VCaP (cell line): ENCODE results near the gene SNF8.

Experiments
- H3K27ac ChIP-seq: fragments of 450-650 bp; 2 replicates; pipeline ENCODE4 v1.5.1; 2017
- TF ChIP-seq, protein P1 (sequence below): fragments of 450-650 bp; conservative IDR thresholded peaks from 2 replicates; pipeline ENCODE4 v1.5.1; 2017; ENCODE audit warnings: mild to moderate bottlenecking, moderate library complexity

Gene SNF8

DNA sequence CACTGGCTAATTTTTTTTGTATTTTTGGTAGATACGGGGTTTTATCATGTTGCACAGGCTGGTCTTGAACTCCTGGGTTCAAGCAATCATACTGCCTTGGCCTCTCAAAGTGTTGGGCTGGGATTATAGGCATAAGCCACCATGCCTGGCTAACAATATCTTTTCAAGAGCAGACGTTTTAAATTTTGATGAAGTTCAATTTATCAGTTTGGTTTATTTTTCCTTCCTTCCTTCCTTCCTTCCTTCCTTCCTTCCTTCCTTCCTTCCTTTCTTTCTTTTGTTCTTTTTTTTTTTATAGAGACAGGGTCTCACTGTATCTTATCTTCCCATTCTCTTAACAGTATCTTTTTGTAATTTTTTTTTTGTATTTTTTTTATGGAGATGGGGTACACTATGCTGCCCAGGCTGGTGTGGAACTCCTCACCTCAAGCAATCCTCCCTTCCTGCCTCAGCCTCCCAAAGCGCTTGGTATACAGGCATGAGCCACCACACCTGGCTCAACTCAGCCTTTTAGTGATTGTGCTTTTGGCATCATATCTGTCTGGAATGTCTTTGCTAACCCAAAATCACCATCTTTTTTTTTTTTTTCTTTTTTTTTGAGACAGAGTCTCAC, 37.4 kb upstream of the SNF8 start:
- TF ChIP-seq, protein P1, sequence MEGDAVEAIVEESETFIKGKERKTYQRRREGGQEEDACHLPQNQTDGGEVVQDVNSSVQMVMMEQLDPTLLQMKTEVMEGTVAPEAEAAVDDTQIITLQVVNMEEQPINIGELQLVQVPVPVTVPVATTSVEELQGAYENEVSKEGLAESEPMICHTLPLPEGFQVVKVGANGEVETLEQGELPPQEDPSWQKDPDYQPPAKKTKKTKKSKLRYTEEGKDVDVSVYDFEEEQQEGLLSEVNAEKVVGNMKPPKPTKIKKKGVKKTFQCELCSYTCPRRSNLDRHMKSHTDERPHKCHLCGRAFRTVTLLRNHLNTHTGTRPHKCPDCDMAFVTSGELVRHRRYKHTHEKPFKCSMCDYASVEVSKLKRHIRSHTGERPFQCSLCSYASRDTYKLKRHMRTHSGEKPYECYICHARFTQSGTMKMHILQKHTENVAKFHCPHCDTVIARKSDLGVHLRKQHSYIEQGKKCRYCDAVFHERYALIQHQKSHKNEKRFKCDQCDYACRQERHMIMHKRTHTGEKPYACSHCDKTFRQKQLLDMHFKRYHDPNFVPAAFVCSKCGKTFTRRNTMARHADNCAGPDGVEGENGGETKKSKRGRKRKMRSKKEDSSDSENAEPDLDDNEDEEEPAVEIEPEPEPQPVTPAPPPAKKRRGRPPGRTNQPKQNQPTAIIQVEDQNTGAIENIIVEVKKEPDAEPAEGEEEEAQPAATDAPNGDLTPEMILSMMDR = no peak
- H3K27ac ChIP-seq = no peak overlapping the region

- no peak overlapping the region for H3K27ac ChIP-seq
- TF ChIP-seq, protein P1 = no peak
Measured at GRCh38 chr17:48973806-48974205, 29.2 kb upstream of the SNF8 start.

GRCh38 chr17:48972749-48973097, 28.1 kb upstream of the SNF8 start:
- TF ChIP-seq, protein P1 = no peak
- no peak overlapping the region for H3K27ac ChIP-seq

DNA sequence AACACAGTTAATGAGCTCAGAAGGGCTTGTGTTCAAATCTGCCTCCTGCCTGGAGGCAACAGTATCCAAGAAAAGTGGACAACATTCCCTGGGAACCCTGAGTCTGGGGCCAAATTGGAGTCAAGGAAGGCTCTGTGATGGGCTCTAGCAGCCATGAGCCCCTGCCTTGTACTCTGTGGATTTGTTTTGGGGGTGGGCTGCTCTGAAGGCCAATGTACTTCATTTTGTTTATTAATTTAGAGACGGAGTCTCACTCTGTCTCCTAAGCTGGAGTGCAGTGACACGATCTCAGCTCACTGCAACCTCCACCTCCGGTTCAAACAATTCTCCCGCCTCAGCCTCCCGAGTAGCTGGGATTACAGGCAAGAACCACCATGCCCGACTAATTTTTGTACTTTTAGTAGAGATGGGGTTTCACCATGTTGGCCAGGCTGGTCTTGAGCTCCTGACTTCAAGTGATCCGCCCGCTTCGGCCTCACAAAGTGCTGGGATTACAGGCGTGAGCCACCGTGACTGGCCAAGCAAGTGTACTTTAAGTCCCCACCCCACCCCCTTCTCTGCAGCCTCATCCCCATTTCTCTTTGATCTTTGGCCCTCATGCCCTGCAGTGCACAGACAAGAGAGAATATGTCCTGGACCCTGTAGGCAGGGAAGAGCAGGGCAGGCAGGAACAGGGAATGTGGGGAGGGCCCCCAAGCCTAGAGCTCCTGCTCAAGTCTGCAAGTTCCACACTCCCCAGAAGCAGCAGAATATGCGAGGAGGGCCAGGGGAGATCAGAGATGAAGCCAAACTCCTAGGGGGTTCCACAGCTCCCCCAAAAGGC, 26.4 kb upstream of the SNF8 start:
- H3K27ac ChIP-seq = no peak overlapping the region
- TF ChIP-seq, protein P1 = no peak

DNA sequence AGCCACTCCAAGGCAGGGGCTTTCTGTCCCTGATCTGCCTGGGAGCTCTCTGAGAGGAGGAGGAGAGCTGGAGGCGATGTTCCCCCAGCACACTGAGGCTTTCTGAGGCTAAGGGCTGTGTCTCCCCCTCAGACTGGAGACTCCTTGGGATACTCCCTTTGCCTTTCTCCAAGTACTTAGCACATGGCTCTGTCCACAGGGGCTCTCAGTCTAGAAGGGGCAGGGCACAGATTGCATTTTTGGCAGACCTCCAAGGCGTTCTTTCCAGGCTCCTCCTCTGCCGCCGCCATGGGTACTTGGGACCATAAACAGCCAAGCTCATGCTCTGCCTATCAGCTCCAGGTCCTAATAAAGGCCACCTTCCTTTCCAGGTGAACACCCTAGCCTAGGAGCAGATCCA, 25.6 kb upstream of the SNF8 start:
- TF ChIP-seq, protein P1 = no peak
- no peak overlapping the region for H3K27ac ChIP-seq

GRCh38 chr17:48961516-48962233, 17.0 kb upstream of the SNF8 start:
- H3K27ac ChIP-seq = no peak overlapping the region
- TF ChIP-seq, protein P1 = no peak

GRCh38 chr17:48960834-48961515, 16.3 kb upstream of the SNF8 start:
- TF ChIP-seq, protein P1 = no peak
- no peak overlapping the region for H3K27ac ChIP-seq
